Mesendoderm (in vitro differentiated cells): ENCODE data around the gene NOL7.

Source experiments
- DNase-seq: peaks from one replicate; pipeline ENCODE4 v3.0.0; 2013
- H2AK5ac ChIP-seq: 2 replicates; pipeline ENCODE4 v1.6.1; 2013; ENCODE audit warnings: low read length, inconsistent platforms
- H2BK120ac ChIP-seq: 2 replicates; pipeline ENCODE4 v1.6.1; 2013; ENCODE audit warnings: low read depth, mild to moderate bottlenecking, low read length, moderate library complexity, mixed read lengths
- H2BK15ac ChIP-seq: replicated peaks from 2 replicates; pipeline ENCODE4 v1.6.1; 2013; ENCODE audit warnings: low read depth, mild to moderate bottlenecking, moderate library complexity
- H2BK5ac ChIP-seq: 2 replicates; pipeline ENCODE4 v1.6.1; 2013; ENCODE audit warnings: low read length, inconsistent platforms
- H3K18ac ChIP-seq: 2 replicates; pipeline ENCODE4 v1.6.1; 2013; ENCODE audit warnings: mild to moderate bottlenecking, low read length, mixed read lengths
- H3K23ac ChIP-seq: one replicate; pipeline ENCODE4 v1.6.1; 2013; ENCODE audit warnings: low read length
- H3K27ac ChIP-seq: 2 replicates; pipeline ENCODE4 v1.5.1; 2013; ENCODE audit warnings: low read depth, mild to moderate bottlenecking, inconsistent platforms, low read length, moderate library complexity
- H3K27me3 ChIP-seq: 2 replicates; pipeline ENCODE4 v1.6.1; 2013; ENCODE audit warnings: low read length, control low read depth, mild to moderate bottlenecking, inconsistent platforms; ENCODE audit not compliant: insufficient read depth, poor library complexity
- H3K36me3 ChIP-seq: 2 replicates; pipeline ENCODE4 v1.6.1; 2013; ENCODE audit warnings: low read length, inconsistent platforms; ENCODE audit not compliant: control insufficient read depth, insufficient read depth
- H3K4ac ChIP-seq: one replicate; pipeline ENCODE4 v1.6.1; 2013; ENCODE audit warnings: low read depth, mild to moderate bottlenecking, low read length, moderate library complexity
- H3K4me1 ChIP-seq: 2 replicates; pipeline ENCODE4 v1.6.1; 2013; ENCODE audit warnings: low read depth, low read length, inconsistent platforms; ENCODE audit not compliant: control insufficient read depth
- H3K4me2 ChIP-seq: 2 replicates; pipeline ENCODE4 v1.6.1; 2013; ENCODE audit warnings: low read length
- H3K4me3 ChIP-seq: 2 replicates; pipeline ENCODE4 v1.5.1; 2013; ENCODE audit warnings: mild to moderate bottlenecking, low read length
- H3K56ac ChIP-seq: one replicate; pipeline ENCODE4 v1.6.1; 2013; ENCODE audit warnings: low read length
- H3K79me1 ChIP-seq: 2 replicates; pipeline ENCODE4 v1.6.1; 2013; ENCODE audit warnings: low read length, inconsistent platforms
- H3K79me2 ChIP-seq: 2 replicates; pipeline ENCODE4 v1.6.1; 2013; ENCODE audit warnings: mild to moderate bottlenecking, low read length; ENCODE audit not compliant: control insufficient read depth, insufficient read depth
- H3K9ac ChIP-seq: 2 replicates; pipeline ENCODE4 v1.6.1; 2013; ENCODE audit warnings: low read length, inconsistent platforms
- H4K5ac ChIP-seq: one replicate; pipeline ENCODE4 v1.6.1; 2013; ENCODE audit warnings: low read length
- H4K8ac ChIP-seq: one replicate; pipeline ENCODE4 v1.6.1; 2013; ENCODE audit warnings: low read depth, mild to moderate bottlenecking, control low read depth, low read length, moderate library complexity
- WGBS: extraction: QIAGEN DNeasy Blood & Tissue Kit; methylation state at CpG from one replicate; pipeline ENCODE4 v1.1.7; 2013; ENCODE audit warnings: low lambda C conversion rate, missing lambda C conversion rate; ENCODE audit not compliant: insufficient coverage; ENCODE audit errors: extremely low coverage; 5-methylcytosine and 5-hydroxymethylcytosine counted together

The NOL7 gene

DNA sequence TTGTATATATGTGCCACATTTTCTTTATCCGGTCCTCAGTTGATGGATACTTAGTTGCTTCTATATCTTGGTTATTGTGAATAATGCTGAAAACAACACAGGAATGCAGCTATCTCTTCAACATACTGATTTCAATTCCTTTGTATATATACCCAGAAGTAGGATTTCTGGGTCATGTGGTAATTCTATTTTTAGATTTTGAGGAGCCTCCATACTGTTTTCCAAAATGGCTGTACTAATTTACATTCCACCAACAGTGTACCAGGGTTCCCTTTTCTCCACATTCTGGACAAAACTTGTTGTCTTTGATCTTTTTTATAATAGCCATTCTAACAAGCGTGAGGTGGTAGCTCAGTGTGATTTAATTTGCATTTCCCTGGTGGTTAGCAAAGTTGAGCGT lies 39.1 kb upstream of the NOL7 start:
- Histone ChIP-seq H3K4me1 (peaks cover 2% of the 10 kb centered on the region), H3K9ac (no peak overlapping the region), H4K5ac (no peak overlapping the region), H3K79me1 (no peaks in the 10 kb centered on the region), H2AK5ac (no peak overlapping the region), H4K8ac (no peak overlapping the region), H3K27me3 (no peaks in the 10 kb centered on the region), H3K4me2 (no peak overlapping the region), H3K56ac (no peak overlapping the region), H2BK15ac (no peak overlapping the region), H3K4ac (no peak overlapping the region), H3K79me2 (no peaks in the 10 kb centered on the region), H3K4me3 (no peak overlapping the region), H3K27ac (no peak overlapping the region), H2BK120ac (no peak overlapping the region), H3K23ac (no peak overlapping the region), H3K36me3 (no peaks in the 10 kb centered on the region), H3K18ac (no peak overlapping the region), H2BK5ac (no peak overlapping the region)
- no CpG with 5 or more reads among the region's 3 CpGs for WGBS
- no peak for DNase-seq

DNA sequence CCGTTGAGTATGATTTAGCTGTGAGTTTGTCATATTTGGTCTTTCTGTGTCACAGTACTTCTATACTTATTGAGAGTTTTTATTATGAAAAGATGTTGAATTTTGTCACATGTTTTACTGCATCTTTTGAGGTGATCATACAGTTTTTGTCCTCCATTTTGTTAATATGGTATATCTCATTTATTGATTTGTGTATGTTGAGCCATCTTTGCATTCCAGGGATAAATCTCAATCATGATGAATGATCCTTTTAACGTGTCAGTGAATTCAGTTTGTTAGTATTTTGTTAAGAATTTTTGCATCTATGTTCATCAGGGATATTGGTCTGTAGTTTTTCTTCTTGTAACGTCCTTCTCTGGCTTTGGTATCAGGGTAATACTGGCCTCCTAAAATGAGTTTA lies 37.2 kb upstream of the NOL7 start:
- no peak overlapping the region for H3K18ac ChIP-seq
- H3K4ac ChIP-seq, result no peak overlapping the region
- H3K79me2 ChIP-seq, result no peaks in the 10 kb centered on the region
- H3K9ac ChIP-seq, result no peak overlapping the region
- no peak overlapping the region for H2AK5ac ChIP-seq
- H3K56ac ChIP-seq, result no peak overlapping the region
- H3K27ac ChIP-seq, result no peak overlapping the region
- H3K23ac ChIP-seq, result no peak overlapping the region
- H3K27me3 ChIP-seq, result no peaks in the 10 kb centered on the region
- no CpG with 5 or more reads among the region's 3 CpGs for whole genome bisulfite sequencing
- no peaks in the 10 kb centered on the region for H3K79me1 ChIP-seq
- no peak for DNase-seq
- no peaks in the 10 kb centered on the region for H3K36me3 ChIP-seq
- no peak overlapping the region for H2BK15ac ChIP-seq
- no peak overlapping the region for H4K5ac ChIP-seq
- no peak overlapping the region for H3K4me2 ChIP-seq
- peaks cover 2% of the 10 kb centered on the region for H3K4me1 ChIP-seq
- H3K4me3 ChIP-seq, result no peak overlapping the region
- no peak overlapping the region for H2BK5ac ChIP-seq
- H2BK120ac ChIP-seq, result no peak overlapping the region
- H4K8ac ChIP-seq, result no peak overlapping the region

DNA sequence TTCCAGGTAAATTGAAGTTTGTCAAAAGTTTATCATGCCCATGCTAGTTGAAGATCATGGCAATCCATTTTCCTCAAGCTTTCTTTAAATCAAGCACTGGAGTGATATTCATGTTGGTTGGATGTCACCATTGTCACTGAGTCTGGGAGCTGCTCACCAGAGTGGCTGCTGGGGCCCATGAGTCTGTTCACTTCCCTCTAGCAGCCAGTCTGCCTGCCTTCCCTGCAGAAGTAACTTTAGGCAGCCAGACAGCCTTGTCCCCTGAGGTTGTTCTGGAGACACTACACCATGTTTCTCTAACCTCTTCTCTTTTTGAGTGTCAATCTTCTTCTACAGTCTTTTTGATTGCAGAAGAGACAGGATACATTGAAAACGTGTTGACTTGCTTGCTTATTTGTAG lies 35.2 kb upstream of the NOL7 start:
- Histone ChIP-seq H3K4ac (no peak overlapping the region), H3K23ac (no peak overlapping the region), H2BK5ac (no peak overlapping the region), H3K18ac (no peak overlapping the region), H2AK5ac (no peak overlapping the region), H3K36me3 (no peaks in the 10 kb centered on the region), H3K9ac (no peak overlapping the region), H3K4me1 (no peaks in the 10 kb centered on the region), H3K56ac (no peak overlapping the region), H3K79me1 (no peaks in the 10 kb centered on the region), H3K27me3 (no peaks in the 10 kb centered on the region), H3K27ac (no peak overlapping the region), H4K5ac (no peak overlapping the region), H3K4me3 (no peak overlapping the region), H2BK120ac (no peak overlapping the region), H3K79me2 (no peaks in the 10 kb centered on the region), H3K4me2 (no peak overlapping the region), H2BK15ac (no peak overlapping the region), H4K8ac (no peak overlapping the region)
- WGBS, result no CpG with 5 or more reads among the region's 1 CpG
- no peak for DNase-seq

DNA sequence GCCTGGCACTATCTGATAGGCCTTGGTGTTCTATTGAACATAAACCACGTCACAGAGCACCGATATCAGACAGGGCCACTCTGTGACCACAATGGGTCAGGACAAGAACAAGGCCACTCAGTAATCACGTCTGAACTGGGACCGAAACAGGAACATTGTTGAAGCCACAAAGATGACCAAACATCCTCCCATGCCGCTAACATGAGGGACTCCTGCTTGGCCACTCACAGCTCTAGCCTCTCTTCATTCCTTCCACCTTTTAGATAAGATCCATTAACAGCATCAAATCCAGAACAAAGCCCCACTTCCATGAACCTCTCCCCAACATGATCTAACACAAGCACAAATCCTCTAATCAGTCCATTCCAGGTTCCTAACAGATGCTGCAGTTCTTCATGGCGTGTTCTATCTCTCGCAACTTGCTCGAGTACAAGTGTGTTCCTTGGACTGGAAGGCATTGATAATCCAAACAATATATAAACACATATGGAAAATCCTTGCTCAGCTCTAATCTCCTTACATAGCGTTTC lies 33.4 kb upstream of the NOL7 start:
- 100% methylated on average over 1 of the region's 9 CpGs for WGBS
- no peak overlapping the region for H3K27ac ChIP-seq
- no peak overlapping the region for H3K4me2 ChIP-seq
- no peak overlapping the region for H2BK5ac ChIP-seq
- no peak for DNase-seq
- no peak overlapping the region for H3K4me3 ChIP-seq
- H3K23ac ChIP-seq, result no peak overlapping the region
- no peaks in the 10 kb centered on the region for H3K79me1 ChIP-seq
- no peaks in the 10 kb centered on the region for H3K4me1 ChIP-seq
- H3K18ac ChIP-seq, result no peak overlapping the region
- no peak overlapping the region for H3K9ac ChIP-seq
- H2BK15ac ChIP-seq, result no peak overlapping the region
- H2BK120ac ChIP-seq, result no peak overlapping the region
- no peak overlapping the region for H2AK5ac ChIP-seq
- no peak overlapping the region for H4K8ac ChIP-seq
- H3K56ac ChIP-seq, result no peak overlapping the region
- H3K4ac ChIP-seq, result no peak overlapping the region
- no peaks in the 10 kb centered on the region for H3K27me3 ChIP-seq
- no peak overlapping the region for H4K5ac ChIP-seq
- no peaks in the 10 kb centered on the region for H3K79me2 ChIP-seq
- H3K36me3 ChIP-seq, result no peaks in the 10 kb centered on the region

DNA sequence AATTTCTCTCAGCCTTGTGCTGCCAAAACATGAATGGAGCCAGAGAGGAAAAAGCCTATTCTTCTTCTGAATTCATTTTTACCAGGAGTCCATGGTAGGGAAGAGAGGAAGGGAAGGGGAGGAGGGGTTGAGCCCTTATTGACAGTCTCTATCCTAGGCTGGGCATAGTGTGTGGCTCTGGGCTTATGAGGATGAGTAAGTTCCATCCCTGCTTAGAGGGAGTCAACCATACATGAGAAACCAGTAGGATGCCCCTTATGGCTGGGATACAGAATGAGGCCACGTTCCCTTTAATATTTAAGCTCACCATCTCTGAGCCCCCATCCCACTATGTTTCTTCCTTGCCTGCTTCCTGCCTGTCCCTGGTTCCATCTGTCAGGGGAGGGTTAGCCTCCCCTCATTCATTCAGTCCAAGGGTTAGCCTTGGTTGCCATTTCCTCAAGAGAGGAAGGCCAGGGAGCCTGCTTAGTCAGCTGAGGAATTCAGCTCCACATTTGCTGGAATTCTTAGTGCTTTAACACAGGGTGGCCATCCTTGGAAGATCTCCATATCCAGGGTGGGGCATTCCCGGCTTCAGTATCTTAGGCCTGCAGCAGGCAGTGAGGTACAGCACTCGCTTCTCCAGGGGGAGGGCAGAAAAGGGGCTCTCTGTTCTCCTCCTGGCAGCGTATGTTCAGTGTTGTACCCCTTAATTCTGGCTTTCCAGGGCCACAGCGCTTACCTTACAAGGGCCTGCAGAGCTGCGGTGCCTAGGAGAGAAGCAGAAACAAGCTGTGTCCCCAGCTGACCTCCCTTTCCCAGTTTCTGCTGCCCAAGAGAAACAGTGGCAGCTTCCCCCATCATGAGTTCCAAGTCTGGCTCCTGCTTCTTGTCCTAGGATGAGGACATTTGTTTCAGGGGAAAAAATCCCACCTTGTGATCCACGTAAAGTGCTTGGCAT lies 28.3 kb upstream of the NOL7 start:
- WGBS, result no CpG with 5 or more reads among the region's 7 CpGs
- Histone ChIP-seq H2BK15ac (no peak overlapping the region), H3K27me3 (no peaks in the 10 kb centered on the region), H3K56ac (no peak overlapping the region), H2BK5ac (no peak overlapping the region), H3K18ac (no peak overlapping the region), H2BK120ac (no peak overlapping the region), H4K5ac (no peak overlapping the region), H3K27ac (no peak overlapping the region), H3K79me2 (no peaks in the 10 kb centered on the region), H3K9ac (no peak overlapping the region), H4K8ac (no peak overlapping the region), H3K79me1 (no peaks in the 10 kb centered on the region), H3K4me1 (no peaks in the 10 kb centered on the region), H3K23ac (no peak overlapping the region), H3K4me3 (no peak overlapping the region), H3K4me2 (no peak overlapping the region), H3K36me3 (no peaks in the 10 kb centered on the region), H3K4ac (no peak overlapping the region), H2AK5ac (no peak overlapping the region)
- DNase-seq, result peak; percentile 18
